HG03558 (cell line): ENCODE data around the gene RPRD1B.

ENCODE experiments used
- ATAC-seq: cut with Tn5 transposase; IDR thresholded peaks from one replicate; pipeline ENCODE4 v1.9.1; 2021; ENCODE audit warnings: moderate number of reproducible peaks; ENCODE audit not compliant: unreplicated experiment; ENCODE audit errors: extremely low read depth

RPRD1B gene

GRCh38 chr20:38034961-38035360 lies 1.4 kb downstream of the RPRD1B start:
- no peak for ATAC-seq

- no peak for ATAC-seq
Observed at GRCh38 chr20:38036366-38036765, 2.8 kb downstream of the RPRD1B start.

- no peak for ATAC-seq
Observed at GRCh38 chr20:38040276-38040675, 6.7 kb downstream of the RPRD1B start.

- ATAC-seq: no peak
Observed at GRCh38 chr20:38043512-38044300, 10.2 kb downstream of the RPRD1B start.

DNA sequence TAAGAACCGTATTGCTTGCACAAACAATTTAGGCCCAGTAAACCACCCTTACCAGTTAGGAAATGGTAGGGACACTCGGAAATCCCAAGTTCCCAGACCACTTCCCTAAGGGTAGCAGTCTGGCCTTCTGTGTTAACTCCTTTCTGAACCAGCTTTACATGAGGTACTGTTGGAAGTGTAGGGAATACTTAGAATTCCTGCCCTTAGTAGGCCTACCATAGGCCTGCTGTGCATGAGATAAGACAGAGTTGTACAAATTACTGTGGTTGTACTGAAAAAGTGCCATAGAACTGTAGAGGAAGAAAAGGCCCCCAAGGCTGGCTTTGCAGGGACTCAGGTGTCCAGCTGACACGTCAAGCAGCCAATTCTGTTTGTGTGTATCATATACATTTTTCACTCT lies 11.1 kb downstream of the RPRD1B start:
- no peak for ATAC-seq

DNA sequence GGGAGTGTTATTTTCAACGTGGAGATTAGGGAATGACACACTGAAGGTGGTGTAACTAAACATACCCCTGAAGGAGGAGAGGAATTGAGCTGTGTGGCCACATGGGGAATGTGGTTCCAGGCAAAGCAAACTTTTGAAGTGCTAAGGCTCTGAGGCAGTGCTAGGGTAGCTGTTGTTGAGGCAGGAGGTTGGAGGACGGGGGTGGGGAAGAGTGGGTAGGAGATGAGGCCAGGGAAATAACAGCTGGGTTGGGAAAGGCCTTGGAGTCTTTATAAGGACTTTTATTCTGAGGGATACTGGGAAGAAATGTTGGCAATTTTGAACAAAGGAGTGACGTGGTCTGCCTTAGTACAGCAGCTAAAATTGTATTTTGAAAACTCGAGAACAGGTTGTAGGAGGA lies 13.0 kb downstream of the RPRD1B start:
- no peak for ATAC-seq

- no peak for ATAC-seq
Observed at GRCh38 chr20:38049800-38050199, 16.3 kb downstream of the RPRD1B start.

GRCh38 chr20:38050686-38051085 lies 17.1 kb downstream of the RPRD1B start:
- no peak for ATAC-seq

- ATAC-seq: no peak
Observed at GRCh38 chr20:38052870-38053269, 19.3 kb downstream of the RPRD1B start.

- ATAC-seq: no peak
Observed at GRCh38 chr20:38054647-38055046, 21.1 kb downstream of the RPRD1B start.

- no peak for ATAC-seq
Observed at GRCh38 chr20:38055294-38055693, 21.7 kb downstream of the RPRD1B start.

- ATAC-seq: no peak
Observed at GRCh38 chr20:38055848-38056247, 22.3 kb downstream of the RPRD1B start.

- no peak for ATAC-seq
Observed at GRCh38 chr20:38057351-38057972, 23.9 kb downstream of the RPRD1B start.

DNA sequence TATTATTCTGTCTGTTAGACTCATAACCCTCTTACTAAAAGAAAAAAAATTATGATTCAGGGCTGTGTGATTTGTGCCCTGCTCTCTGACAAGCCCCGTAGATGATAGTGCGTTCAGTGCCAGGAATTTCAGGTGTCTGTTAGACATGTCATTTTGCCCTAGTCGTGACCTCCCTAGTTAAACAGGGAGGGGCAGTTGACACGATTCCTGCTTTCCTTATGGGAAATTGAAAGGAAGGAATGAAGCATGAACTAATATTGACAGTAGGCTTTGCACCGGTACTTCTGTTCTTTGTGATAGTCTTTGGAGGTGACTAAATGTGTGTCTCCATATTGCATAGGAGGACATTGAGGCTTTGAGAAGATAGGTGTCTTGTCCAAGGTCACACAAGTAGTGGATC lies 26.3 kb downstream of the RPRD1B start:
- no peak for ATAC-seq

- no peak for ATAC-seq
Observed at GRCh38 chr20:38060536-38060935, 27.0 kb downstream of the RPRD1B start.

DNA sequence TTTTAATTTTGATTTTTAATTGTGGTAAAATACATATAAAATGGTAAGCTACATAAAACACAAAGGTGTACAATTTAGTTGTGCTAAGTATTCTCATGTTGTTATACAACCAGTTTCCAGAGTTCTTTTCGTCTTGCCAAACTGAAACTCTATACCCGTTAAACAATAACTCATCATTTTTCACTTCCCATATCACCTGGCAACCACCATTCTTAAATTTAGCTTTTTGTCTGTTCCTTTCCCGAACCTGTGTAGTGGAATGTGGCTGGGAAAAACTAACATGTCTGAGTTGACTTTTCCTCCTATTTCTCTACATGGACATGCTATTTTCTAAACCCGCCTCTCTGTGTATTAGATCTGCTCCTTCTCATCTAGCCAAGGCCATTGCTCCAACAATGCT lies 27.6 kb downstream of the RPRD1B start:
- ATAC-seq: no peak

DNA sequence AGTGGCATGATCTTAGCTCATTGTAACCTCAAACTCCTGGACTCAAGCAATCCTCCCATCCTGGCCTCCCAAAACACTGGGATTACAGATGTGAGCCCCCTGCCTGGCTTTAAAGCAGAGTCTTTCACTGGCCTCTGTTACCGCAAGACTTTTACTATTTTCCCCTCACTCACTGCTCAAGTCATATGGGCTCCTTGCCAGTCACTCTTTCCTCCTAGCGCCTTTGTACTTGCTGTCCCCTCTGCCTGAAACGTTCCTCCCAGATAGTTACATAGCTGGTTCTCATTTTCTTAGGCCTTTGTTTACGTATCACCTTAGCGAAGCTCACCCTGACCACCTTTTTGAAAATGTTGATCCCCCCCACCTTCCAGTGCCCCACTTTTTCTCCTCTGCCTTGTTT lies 29.3 kb downstream of the RPRD1B start:
- ATAC-seq: no peak

- ATAC-seq: no peak
Observed at GRCh38 chr20:38063911-38064530, 30.5 kb downstream of the RPRD1B start.

- no peak for ATAC-seq
Observed at GRCh38 chr20:38065764-38066375, 32.3 kb downstream of the RPRD1B start.

GRCh38 chr20:38066969-38067716 lies 33.6 kb downstream of the RPRD1B start:
- ATAC-seq: no peak
